GM12878 (cell line): ENCODE data around the gene TRIM67. TPM values are rescaled to one million over a fixed set of nuclear protein-coding genes. Genes with fewer than 3 reads are reported as not detected.

ENCODE experiments used
- ATAC-seq: fragments of 200-7000 bp; cut with Tn5 transposase; 3 replicates; pipeline ENCODE4 v1.9.1; 2020; ENCODE audit warnings: mild to moderate bottlenecking, moderate library complexity
- BruUV-seq: library from RNA; stranded (reverse); fragments of 400-500 nt; replicated peaks from 2 replicates; lab custom pipeline; 2021; lab: Mats Ljungman, UMichigan
- CTCF ChIA-PET: fragments of 300-600 bp; sonication (Branson Sonifier 250); formaldehyde crosslinking; extraction: SDS; loops from one replicate; lab custom pipeline; 2021; ENCODE audit warnings: inconsistent platforms; lab: Yijun Ruan, JAX
- POLR2A ChIA-PET: fragments of 350-600 bp; formaldehyde crosslinking; extraction: SDS; loops from one replicate; lab custom pipeline; 2021; ENCODE audit warnings: inconsistent platforms; lab: Charles Lee
- RAD21 ChIA-PET: fragments of 300-600 bp; sonication (Branson Sonifier 250); formaldehyde crosslinking; loops from one replicate; lab custom pipeline; 2023; ENCODE audit warnings: antibody characterized with exemption; ENCODE audit not compliant: unreplicated experiment; lab: Charles Lee
- SMC1A ChIA-PET: fragments of 300-600 bp; sonication (Branson Sonifier 250); formaldehyde crosslinking; loops from one replicate; lab custom pipeline; 2023; ENCODE audit not compliant: unreplicated experiment, uncharacterized antibody; lab: Charles Lee
- DNase-seq: peaks from one replicate; pipeline ENCODE4 v3.0.0-alpha.2; 2011; ENCODE audit warnings: low read depth, low spot score
- FAIRE-seq: peaks from 3 replicates; lab custom pipeline; 2011; peaks lifted over from hg19 to GRCh38; lab: Jason Lieb, UNC
- H2AFZ ChIP-seq: 2 replicates; pipeline ENCODE4 v1.6.0; 2011; ENCODE audit warnings: low read depth, low read length, control low read depth; ENCODE audit not compliant: control insufficient read depth
- H3K27ac ChIP-seq: 2 replicates; pipeline ENCODE4 v1.5.1; 2011; ENCODE audit warnings: control low read depth; ENCODE audit not compliant: control insufficient read depth, insufficient read depth
- H3K27me3 ChIP-seq, 2 experiments: replicated peaks in 1 of 2; 2 replicates each; pipeline versions ENCODE4 v1.6.0 to v1.6.1; 2011; ENCODE audit warnings: low read length in 1 of 2; ENCODE audit not compliant: control insufficient read depth in 2 of 2, insufficient read depth in 2 of 2
- H3K36me3 ChIP-seq, 2 experiments: 2 replicates each; pipeline ENCODE4 v1.5.1; 2011; ENCODE audit warnings: low read length in 1 of 2; ENCODE audit not compliant: control insufficient read depth in 2 of 2, insufficient read depth in 2 of 2
- H3K4me1 ChIP-seq: 2 replicates; pipeline ENCODE4 v1.6.1; 2011; ENCODE audit warnings: mild to moderate bottlenecking, low read length, moderate library complexity, mixed read lengths; ENCODE audit not compliant: control insufficient read depth, insufficient read depth
- H3K4me2 ChIP-seq: 2 replicates; pipeline ENCODE4 v1.6.0; 2011; ENCODE audit warnings: control low read depth; ENCODE audit not compliant: control insufficient read depth, insufficient read depth
- H3K4me3 ChIP-seq: fragments of 200-600 bp; sonication (generic); 2 replicates; pipeline ENCODE4 v1.5.1; 2016
- H3K79me2 ChIP-seq: 2 replicates; pipeline ENCODE4 v1.6.0; 2011; ENCODE audit warnings: low read length; ENCODE audit not compliant: control insufficient read depth, insufficient read depth
- H3K9ac ChIP-seq: 2 replicates; pipeline ENCODE4 v1.8.0; 2011; ENCODE audit warnings: low read length, control low read depth, mixed read lengths; ENCODE audit not compliant: control insufficient read depth, insufficient read depth
- H3K9me3 ChIP-seq: replicated peaks from 3 replicates; pipeline ENCODE4 v1.5.1; 2011; ENCODE audit warnings: mild to moderate bottlenecking, low read length; ENCODE audit not compliant: control insufficient read depth, insufficient read depth
- H4K20me1 ChIP-seq: 2 replicates; pipeline ENCODE4 v1.6.0; 2011; ENCODE audit not compliant: control insufficient read depth, insufficient read depth
- BHLHE40 ChIP-seq, 2 experiments: fragments of 450-650 bp in 1 of 2; IDR thresholded peaks; 2 replicates each; pipeline ENCODE4 v1.6.1; 2011 to 2017; ENCODE audit warnings: low read depth in 2 of 2, borderline replicate concordance in 1 of 2, improper control_type of control experiment in 1 of 2, low read length in 1 of 2, mild to moderate bottlenecking in 1 of 2
- CHD4 ChIP-seq: fragments of 200-600 bp; sonication (generic); IDR thresholded peaks from 2 replicates; pipeline ENCODE4 v1.6.1; 2016; ENCODE audit warnings: mild to moderate bottlenecking
- FOXK2 ChIP-seq: fragments of 450-650 bp; IDR thresholded peaks from 2 replicates; pipeline ENCODE4 v1.6.1; 2017; ENCODE audit warnings: mild to moderate bottlenecking, moderate library complexity
- GABPA ChIP-seq: IDR thresholded peaks from 2 replicates; pipeline ENCODE4 v1.6.1; 2014; ENCODE audit warnings: antibody characterized with exemption, low read depth, mild to moderate bottlenecking, inconsistent platforms
- GATAD2B ChIP-seq: fragments of 450-650 bp; conservative IDR thresholded peaks from 2 replicates; pipeline ENCODE4 v1.6.1; 2017; ENCODE audit warnings: low read depth, mild to moderate bottlenecking, moderate library complexity
- HDGF ChIP-seq: fragments of 450-650 bp; IDR thresholded peaks from 2 replicates; pipeline ENCODE4 v1.6.1; 2016; ENCODE audit warnings: antibody characterized with exemption
- IKZF2 ChIP-seq, 2 experiments: fragments of 450-650 bp; IDR thresholded peaks; 2 replicates each; pipeline ENCODE4 v1.6.1; 2017; ENCODE audit warnings: mild to moderate bottlenecking in 2 of 2, moderate library complexity in 2 of 2
- NFIC ChIP-seq: IDR thresholded peaks from 2 replicates; pipeline ENCODE4 v1.6.1; 2012; ENCODE audit warnings: low read depth, mild to moderate bottlenecking, inconsistent platforms, low read length, moderate library complexity
- POLR2AphosphoS5 ChIP-seq: IDR thresholded peaks from 2 replicates; pipeline ENCODE4 v1.6.1; 2011; ENCODE audit warnings: mild to moderate bottlenecking, low read length, inconsistent platforms
- SMAD1 ChIP-seq: fragments of 450-650 bp; IDR thresholded peaks from 2 replicates; pipeline ENCODE4 v1.6.1; 2018; ENCODE audit warnings: mild to moderate bottlenecking, low read depth; ENCODE audit not compliant: partially characterized antibody
- SMAD5 ChIP-seq: IDR thresholded peaks from 2 replicates; pipeline ENCODE4 v1.6.1; 2016; ENCODE audit warnings: antibody characterized with exemption, low read depth
- SMC3 ChIP-seq: IDR thresholded peaks from 2 replicates; pipeline ENCODE4 v1.6.1; 2011; ENCODE audit warnings: low read length, improper control_type of control experiment, borderline replicate concordance
- SREBF2 ChIP-seq: IDR thresholded peaks from 2 replicates; pipeline ENCODE4 v1.6.1; 2012; ENCODE audit warnings: mild to moderate bottlenecking, low read length
- ZNF384 ChIP-seq: IDR thresholded peaks from 2 replicates; pipeline ENCODE4 v1.6.1; 2012; ENCODE audit warnings: low read depth, mild to moderate bottlenecking, low read length, improper control_type of control experiment, borderline replicate concordance
- WGBS: methylation state at CpG from one replicate; pipeline ENCODE4 v1.1.6; 2016; ENCODE audit warnings: low lambda C conversion rate; ENCODE audit not compliant: insufficient replicate concordance, insufficient coverage; ENCODE audit errors: missing lambda C conversion rate; 5-methylcytosine and 5-hydroxymethylcytosine counted together
- in situ Hi-C: fragments of 300-500 bp; cut with MboI; formaldehyde crosslinking; loops from 9 replicates; pipeline ENCODE4 v1.14.3; 2018; ENCODE audit warnings: mixed read lengths
- intact Hi-C: fragments of 100-400 bp; cut with micrococcal nuclease; formaldehyde crosslinking; loops from one replicate; pipeline ENCODE4 v1.14.2; 2022; ENCODE audit not compliant: unreplicated experiment
- polyA plus RNA-seq, 11 experiments: library from polyadenylated mRNA; depleted of rRNA in 4 of 11; unstranded in 6 of 11; stranded (reverse) in 5 of 11; fragments of >200 nt; fragmentation: Nextera tagmentation in 4 of 11; fragmentation: Illumina TruSeq in 1 of 11; extraction: Ambion mirVana in 4 of 11; extraction: Trizol in 1 of 11; gene quantifications; 1 replicate in 1 of 11; 2 replicates in 10 of 11; pipeline versions ENCODE4 v1.2.1 to v1.2.3, GENCODE V29; 2011 to 2016; ENCODE audit warnings: inconsistent platforms in 2 of 11, missing spikeins in 2 of 11, low read depth in 1 of 11
- total RNA-seq, 4 experiments: library from RNA; depleted of rRNA in 3 of 4; stranded (reverse); fragments of >200 nt in 3 of 4; fragmentation: Illumina TruSeq in 1 of 4; extraction: Trizol in 1 of 4; gene quantifications; 2 replicates each; pipeline versions ENCODE4 v1.2.1 to v1.2.3, GENCODE V29; 2013 to 2021
- TF ChIP-seq, protein P1 (sequence below): IDR thresholded peaks from 2 replicates; pipeline ENCODE4 v1.6.1; 2011; ENCODE audit warnings: low read depth, low read length, improper control_type of control experiment, borderline replicate concordance
- TF ChIP-seq, protein P2 (sequence below), 3 experiments: IDR thresholded peaks in 2 of 3; conservative IDR thresholded peaks in 1 of 3; 2 replicates each; pipeline ENCODE4 v1.5.1; 2011; ENCODE audit warnings: low read depth in 3 of 3, low read length in 3 of 3, mild to moderate bottlenecking in 3 of 3, control low read depth in 2 of 3, moderate library complexity in 2 of 3, inconsistent platforms in 1 of 3, mixed read lengths in 1 of 3; ENCODE audit not compliant: control insufficient read depth in 2 of 3, insufficient read depth in 1 of 3; ENCODE audit errors: extremely low read depth in 1 of 3
- TF ChIP-seq, protein P3 (sequence below): fragments of 450-650 bp; IDR thresholded peaks from 2 replicates; pipeline ENCODE4 v1.6.1; 2017; ENCODE audit warnings: borderline replicate concordance

TRIM67 gene
- total and polyA plus RNA-seq, 10 of the 15 experiments (the other 5 are each of a cell fraction or from before 2014, with no cell fraction given): under 0.01 to 0.01 TPM; not detected in 8

DNA sequence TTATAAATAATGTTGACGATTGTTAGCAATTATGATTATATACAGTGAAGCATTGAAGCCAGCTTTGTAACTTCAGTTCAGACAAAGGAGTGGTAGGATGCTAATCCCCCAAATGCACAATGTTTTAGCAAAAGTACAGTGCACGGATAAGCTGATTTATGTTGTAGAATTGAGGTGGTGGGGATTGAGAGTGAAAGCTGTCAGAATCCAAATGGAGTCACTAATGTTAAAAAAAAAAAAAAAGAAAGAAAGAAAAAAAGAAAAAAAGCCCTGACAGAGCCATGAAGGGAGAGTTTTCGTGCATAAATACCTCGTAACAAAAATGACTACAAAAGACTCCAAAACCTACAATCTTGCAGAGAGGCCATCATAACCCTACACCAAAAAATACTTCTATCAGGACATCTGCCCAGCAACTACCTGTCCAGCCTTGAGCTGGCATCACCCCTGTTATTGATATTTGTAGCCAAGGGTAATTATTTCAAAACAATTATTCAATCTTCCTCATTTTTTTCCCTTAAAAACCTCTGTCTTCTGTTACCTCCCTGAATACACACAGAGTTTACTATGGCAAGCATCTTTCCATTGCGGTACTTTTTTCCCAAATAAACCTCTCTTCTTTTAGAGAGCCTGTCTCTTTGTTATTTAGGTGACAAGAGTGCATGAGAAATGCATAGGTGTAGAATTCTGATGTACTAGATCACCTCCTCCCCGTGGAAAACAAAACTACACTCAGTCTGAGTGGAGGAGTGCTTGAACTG lies 2.5 kb upstream of the TRIM67 start:
- FAIRE-seq: no peak
- ChIA-PET POLR2A (no interaction called here), CTCF (interaction anchor here (1.2 kb wide), 1 partner anchor 51 kb away, joined by 3 read pairs; no protein-coding TSS in a partner anchor)

More for the DNA sequence above, 2.5 kb upstream of the TRIM67 start:
- Histone ChIP-seq H4K20me1 (no peaks in the 10 kb centered on the region), H3K27ac (no peak overlapping the region), H3K79me2 (no peaks in the 10 kb centered on the region), H3K4me1 (no peaks in the 10 kb centered on the region), H3K9ac (no peak overlapping the region), H3K9me3 (no peaks in the 10 kb centered on the region; the same call in 2 of the 3 replicates)
- SMC1A ChIA-PET: no interaction called here
- no TSS peak for BruUV-seq
- 36% methylated on average over 6 of the region's 6 CpGs for WGBS
- no peak for DNase-seq
- TF ChIP-seq SMAD1 (no peak), HDGF (no peak), POLR2AphosphoS5 (no peak), SREBF2 (no peak), GABPA (no peak), IKZF2 (IDR thresholded peaks at IDR 0.05) (no peak), SMAD5 (no peak), BHLHE40 (IDR thresholded peaks at IDR 0.05; ENCODE audit: borderline replicate concordance in 1 of 2, low read depth in 2 of 2, low read length in 1 of 2) (no peak), SMC3 (no peak), ZNF384 (no peak), FOXK2 (no peak), CHD4 (no peak), GATAD2B (no peak), NFIC (no peak)
- TF ChIP-seq, protein P1, sequence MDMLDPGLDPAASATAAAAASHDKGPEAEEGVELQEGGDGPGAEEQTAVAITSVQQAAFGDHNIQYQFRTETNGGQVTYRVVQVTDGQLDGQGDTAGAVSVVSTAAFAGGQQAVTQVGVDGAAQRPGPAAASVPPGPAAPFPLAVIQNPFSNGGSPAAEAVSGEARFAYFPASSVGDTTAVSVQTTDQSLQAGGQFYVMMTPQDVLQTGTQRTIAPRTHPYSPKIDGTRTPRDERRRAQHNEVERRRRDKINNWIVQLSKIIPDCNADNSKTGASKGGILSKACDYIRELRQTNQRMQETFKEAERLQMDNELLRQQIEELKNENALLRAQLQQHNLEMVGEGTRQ: no peak
- TF ChIP-seq, protein P2, sequence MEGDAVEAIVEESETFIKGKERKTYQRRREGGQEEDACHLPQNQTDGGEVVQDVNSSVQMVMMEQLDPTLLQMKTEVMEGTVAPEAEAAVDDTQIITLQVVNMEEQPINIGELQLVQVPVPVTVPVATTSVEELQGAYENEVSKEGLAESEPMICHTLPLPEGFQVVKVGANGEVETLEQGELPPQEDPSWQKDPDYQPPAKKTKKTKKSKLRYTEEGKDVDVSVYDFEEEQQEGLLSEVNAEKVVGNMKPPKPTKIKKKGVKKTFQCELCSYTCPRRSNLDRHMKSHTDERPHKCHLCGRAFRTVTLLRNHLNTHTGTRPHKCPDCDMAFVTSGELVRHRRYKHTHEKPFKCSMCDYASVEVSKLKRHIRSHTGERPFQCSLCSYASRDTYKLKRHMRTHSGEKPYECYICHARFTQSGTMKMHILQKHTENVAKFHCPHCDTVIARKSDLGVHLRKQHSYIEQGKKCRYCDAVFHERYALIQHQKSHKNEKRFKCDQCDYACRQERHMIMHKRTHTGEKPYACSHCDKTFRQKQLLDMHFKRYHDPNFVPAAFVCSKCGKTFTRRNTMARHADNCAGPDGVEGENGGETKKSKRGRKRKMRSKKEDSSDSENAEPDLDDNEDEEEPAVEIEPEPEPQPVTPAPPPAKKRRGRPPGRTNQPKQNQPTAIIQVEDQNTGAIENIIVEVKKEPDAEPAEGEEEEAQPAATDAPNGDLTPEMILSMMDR (IDR thresholded peaks at IDR 0.05 in 2 of 3, conservative IDR thresholded peaks at IDR 0.05 in 1 of 3; ENCODE audit: control insufficient read depth in 2 of 3, extremely low read depth in 1 of 3, insufficient read depth in 1 of 3, low read depth in 3 of 3, low read length in 3 of 3): no peak
- TF ChIP-seq, protein P3, sequence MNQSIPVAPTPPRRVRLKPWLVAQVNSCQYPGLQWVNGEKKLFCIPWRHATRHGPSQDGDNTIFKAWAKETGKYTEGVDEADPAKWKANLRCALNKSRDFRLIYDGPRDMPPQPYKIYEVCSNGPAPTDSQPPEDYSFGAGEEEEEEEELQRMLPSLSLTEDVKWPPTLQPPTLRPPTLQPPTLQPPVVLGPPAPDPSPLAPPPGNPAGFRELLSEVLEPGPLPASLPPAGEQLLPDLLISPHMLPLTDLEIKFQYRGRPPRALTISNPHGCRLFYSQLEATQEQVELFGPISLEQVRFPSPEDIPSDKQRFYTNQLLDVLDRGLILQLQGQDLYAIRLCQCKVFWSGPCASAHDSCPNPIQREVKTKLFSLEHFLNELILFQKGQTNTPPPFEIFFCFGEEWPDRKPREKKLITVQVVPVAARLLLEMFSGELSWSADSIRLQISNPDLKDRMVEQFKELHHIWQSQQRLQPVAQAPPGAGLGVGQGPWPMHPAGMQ: no peak
- TF ChIP-seq, all 136 proteins: peak for 0
- no peak for ATAC-seq
- no peak overlapping the region for H3K4me2 ChIP-seq
- H3K36me3 ChIP-seq: no peaks in the 10 kb centered on the region
- in situ Hi-C loops (no loop called here), intact Hi-C loops (no loop called here)
- RAD21 ChIA-PET: no interaction called here
- peaks cover 4 to 14% of the 10 kb centered on the region in 2 experiments for H3K27me3 ChIP-seq
- H2AFZ ChIP-seq: no peak overlapping the region
- H3K4me3 ChIP-seq: no peak overlapping the region
